Measurements from ENCODE around the gene ZFP92. TPM values are rescaled to one million over a fixed set of nuclear protein-coding genes. Genes with fewer than 3 reads are reported as not detected.

The ZFP92 gene
- polyA plus RNA-seq, 1 donor, result 0.90 TPM

DNA sequence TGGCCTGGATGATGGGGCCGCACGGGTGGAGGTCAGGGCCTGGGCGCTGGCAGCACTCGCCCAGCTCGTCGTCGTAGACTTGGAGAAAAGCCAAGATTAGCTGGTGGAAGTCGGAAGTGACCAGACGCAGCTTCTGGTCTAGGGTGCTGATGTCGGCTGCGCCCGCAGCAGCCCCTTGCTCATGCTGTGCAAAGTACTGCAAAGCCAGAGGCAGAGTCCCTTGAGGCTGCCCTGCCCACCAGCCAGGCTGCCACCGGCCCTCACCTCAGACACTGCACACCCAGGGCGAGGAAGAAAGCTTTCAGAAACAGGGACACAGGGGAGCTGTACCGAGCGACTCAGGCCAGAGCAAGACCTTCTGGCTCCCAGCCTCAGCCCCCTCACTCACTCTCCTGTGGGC, 44.3 kb downstream of the ZFP92 start:
- no peak for DNase-seq (ENCODE audit: low read depth)

DNA sequence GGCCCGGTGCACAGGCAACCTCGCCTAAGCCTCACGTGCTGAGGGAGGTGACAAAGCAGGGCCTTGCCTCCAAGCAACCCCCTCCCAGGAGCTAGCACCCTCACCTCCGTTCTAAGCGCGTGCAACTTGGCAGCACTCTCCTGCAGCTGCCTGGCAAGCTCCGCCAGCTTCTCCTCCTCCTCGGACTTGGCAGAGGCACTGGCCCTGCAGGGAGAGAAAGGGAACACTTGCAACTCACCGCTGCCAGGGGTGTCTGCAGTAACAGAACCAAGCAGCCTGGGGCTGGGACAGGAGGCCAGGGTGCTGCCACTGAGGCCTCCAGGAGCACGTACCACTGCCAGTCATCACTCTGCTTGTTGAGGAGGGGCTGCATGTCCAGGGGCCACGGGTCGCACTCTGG, 44.9 kb downstream of the ZFP92 start:
- no peak for DNase-seq (ENCODE audit: low read depth)

DNA sequence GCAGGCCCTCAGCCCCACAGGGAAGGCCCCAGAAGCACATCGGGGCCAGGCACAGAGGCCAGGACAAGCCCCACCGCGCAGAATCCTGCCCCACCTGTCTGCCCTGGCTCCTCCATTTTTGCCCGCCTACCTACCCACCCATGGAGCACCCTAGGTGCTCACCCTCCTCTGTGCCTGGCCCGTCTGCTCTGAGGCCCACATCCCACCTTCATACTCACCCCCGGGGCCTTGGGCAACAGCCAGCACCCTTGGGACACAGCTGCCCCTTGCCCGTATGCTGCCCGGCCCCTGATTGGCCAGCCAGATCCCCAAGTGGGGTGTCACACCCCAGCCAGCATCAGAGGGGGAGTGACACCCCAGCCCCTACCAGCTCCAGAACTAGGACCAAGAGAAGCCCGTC, 45.4 kb downstream of the ZFP92 start:
- DNase-seq (ENCODE audit: low read depth), result no peak

DNA sequence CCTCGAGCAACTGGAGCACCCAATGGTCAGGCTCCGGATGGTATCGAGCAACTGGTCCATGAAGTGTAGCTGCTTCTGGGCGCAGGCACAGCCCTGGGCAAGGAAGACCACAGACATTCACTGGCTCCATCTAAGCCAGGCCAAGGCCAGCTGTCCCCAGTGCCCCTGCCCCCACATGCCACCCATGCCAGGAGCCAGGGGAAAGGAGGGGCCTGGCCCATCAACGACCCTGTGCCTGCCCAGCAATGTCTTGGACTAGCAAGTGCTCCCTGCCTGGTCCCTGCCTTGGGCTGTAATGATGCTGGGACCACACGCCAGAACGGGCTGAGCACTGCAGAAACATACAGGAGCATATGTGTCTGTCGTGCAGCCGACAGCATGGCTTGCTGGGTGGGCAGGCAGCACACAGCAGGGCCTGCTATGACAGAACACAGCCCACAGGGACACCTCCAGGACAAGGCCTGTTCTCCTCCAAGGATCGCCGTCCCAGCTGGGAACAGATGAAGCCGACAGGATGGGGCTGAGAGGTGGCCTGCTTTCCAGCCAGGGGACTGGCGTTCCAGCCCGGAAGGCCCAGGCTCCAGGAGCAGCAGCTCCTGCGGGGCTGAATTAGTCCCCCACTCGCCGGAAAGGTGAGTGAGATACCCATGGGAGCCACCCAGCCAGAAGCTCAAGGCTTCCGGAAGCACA, 46.0 kb downstream of the ZFP92 start:
- DNase-seq (ENCODE audit: low read depth), result no peak

DNA sequence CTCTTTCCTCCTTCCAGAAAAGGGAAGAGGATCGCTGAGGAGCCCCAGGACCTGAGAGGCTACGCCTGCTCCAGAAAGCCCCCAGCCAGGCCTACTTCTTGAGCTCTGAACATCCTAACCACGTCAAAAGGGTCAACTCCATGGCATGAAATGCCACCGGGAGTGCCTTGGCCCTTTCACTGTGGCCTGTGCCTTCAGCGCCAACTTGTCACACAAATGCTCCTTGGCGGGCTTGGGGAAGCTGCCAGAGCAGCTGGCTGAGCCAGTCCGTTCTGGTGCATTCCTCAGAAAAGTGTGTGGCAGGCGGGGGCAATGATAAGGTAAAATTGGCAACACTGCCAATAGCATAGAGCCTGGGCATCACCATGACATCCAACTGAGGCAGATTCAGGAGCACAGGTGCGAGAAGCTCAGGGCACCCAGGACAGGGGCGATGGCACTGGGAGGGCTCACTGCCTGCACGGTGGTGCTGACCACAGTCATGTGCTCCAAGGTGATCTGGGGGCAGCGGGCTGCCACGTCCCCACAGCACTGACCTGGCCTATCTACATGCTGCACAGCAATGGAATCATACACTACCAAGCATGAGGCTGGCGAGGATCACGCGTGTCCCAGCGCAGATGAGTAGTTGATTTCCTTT, 46.7 kb downstream of the ZFP92 start:
- DNase-seq (ENCODE audit: low read depth), result no peak

DNA sequence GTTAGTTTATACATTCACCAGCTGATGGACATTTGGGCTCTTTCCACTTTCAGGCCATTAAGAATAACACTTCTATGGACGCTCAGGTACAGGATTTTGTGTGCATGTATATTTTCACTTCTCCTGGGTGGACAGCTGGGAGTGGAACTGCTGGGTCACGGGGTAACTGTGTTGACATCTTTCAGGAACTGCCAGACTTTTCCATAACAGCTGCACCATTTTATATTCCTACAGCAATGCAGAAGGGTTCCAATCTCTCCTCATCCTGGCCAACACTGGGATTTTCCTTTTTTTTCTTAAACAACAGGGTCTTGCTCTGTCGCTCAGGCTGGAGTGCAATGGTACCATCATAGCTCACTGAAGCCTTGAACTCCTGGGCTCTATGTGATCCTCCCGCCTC, 47.2 kb downstream of the ZFP92 start:
- DNase-seq (ENCODE audit: low read depth), result no peak

DNA sequence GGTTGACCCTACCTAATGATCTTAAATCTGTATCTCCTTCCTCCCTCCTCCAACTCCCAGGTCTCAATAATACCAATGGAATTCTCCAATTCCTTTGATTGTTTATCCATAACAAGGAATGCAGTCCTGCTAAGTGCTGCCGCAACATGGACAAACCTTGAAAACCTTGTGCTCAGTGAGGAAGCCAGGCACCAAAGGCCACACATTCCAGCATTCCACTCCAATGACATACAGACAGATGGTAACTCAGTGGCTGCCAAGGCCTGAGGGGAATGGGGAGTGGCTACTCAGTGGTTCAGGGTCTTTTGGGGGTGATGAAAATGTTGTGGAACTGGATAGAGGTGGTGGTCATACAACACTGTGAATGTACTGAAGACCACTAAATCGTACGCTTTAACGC, 48.7 kb downstream of the ZFP92 start:
- DNase-seq (ENCODE audit: low read depth), result no peak

DNA sequence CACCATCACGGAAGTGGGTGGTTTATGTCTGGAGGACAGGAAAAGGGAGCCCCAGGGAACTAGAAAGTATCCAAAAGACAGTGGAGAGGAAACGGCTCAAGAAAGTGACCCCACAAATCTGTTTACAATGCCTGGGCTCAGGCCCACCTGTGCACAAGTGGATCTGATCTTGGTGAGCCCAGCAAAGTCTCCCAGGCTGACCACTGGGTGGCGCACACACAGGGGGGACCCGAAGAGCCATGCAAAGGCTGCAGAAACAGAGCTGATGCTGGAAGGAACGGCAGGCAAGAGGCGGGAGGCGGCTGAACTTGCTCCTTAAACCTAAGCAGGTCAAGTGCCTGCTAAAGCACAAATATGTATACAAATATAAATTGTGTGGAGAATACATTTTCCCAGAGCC, 49.6 kb downstream of the ZFP92 start:
- no peak for DNase-seq (ENCODE audit: low read depth)

Other genes starting within 250 kb of the ZFP92 start
- gene MAGEA1, start 232.2 kb upstream of the ZFP92 start, polyA plus RNA-seq (ENCODE audit: insufficient read length), result not detected
- gene PNMA6F, start 89.7 kb upstream of the ZFP92 start, polyA plus RNA-seq (ENCODE audit: insufficient read length), result not detected
- 7.0 TPM for gene ZNF275, start 77.3 kb upstream of the ZFP92 start, polyA plus RNA-seq (ENCODE audit: insufficient read length)
- not detected for gene PNMA6E, start 10.1 kb upstream of the ZFP92 start, polyA plus RNA-seq (ENCODE audit: insufficient read length)
- gene TREX2, start 34.6 kb downstream of the ZFP92 start, polyA plus RNA-seq (ENCODE audit: insufficient read length), result 0.20 TPM
- 20.8 TPM for gene HAUS7, start 59.1 kb downstream of the ZFP92 start, polyA plus RNA-seq (ENCODE audit: insufficient read length)
- 95.3 TPM for gene BGN, start 83.5 kb downstream of the ZFP92 start, polyA plus RNA-seq (ENCODE audit: insufficient read length)
- gene ATP2B3, start 106.2 kb downstream of the ZFP92 start, polyA plus RNA-seq (ENCODE audit: insufficient read length), result 0.80 TPM
- 15.6 TPM for gene CCNQ, start 187.7 kb downstream of the ZFP92 start, polyA plus RNA-seq (ENCODE audit: insufficient read length)
- gene DUSP9, start 235.7 kb downstream of the ZFP92 start, polyA plus RNA-seq (ENCODE audit: insufficient read length), result 0.15 TPM

All from forelimb muscle (tissue), 1 donor.